Fibroblast of skin of right biceps (primary cell): Measurements from ENCODE around the gene DYSF.
"Not testable (repeated sequence)": the region's sequence is repeated elsewhere in the genome, so short reads cannot be mapped to it uniquely, and the experiment has no call there.

ENCODE experiments used
- DNase-seq: peaks from one replicate; pipeline ENCODE4 v3.0.0-alpha.2; 2013

DYSF gene

DNA sequence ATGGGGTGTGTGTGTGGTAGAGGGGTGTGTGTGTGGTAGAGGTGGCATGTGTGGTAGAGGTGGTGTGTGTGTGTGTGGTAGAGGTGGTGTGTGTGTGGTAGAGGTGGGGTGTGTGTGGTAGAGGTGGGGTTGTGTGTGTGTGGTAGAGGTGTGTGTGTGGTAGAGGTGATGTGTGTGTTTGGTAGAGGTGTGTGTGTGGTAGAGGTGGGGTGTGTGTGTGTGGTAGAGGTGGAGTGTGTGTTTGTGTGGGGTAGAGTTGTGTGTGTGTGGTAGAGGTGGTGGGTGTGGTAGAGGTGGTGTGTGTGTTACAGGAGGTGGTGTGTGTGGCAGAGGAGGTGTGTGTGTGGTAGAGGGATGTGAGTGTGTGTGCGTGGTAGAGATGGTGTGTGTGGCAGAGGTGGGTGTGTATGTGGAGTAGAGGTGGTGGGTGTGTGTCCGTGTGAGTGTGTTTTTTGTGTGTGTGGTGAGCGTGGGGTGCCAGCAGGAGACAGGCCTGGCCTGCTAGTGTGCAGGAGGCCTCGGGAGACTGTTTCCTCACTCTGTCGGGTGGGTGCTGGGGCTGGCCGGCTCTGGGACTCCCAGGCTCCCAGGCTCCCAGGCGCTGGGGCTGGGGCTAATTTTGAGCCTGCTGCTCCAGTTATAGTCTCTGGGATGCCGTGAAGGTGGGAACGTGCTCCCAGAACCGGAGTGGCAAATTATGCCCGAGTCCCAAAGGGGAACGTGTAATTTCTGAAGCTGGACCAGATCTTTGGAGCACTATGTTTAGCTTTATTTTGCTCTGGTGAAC, 165.2 kb downstream of the DYSF start:
- no peak for DNase-seq

DNA sequence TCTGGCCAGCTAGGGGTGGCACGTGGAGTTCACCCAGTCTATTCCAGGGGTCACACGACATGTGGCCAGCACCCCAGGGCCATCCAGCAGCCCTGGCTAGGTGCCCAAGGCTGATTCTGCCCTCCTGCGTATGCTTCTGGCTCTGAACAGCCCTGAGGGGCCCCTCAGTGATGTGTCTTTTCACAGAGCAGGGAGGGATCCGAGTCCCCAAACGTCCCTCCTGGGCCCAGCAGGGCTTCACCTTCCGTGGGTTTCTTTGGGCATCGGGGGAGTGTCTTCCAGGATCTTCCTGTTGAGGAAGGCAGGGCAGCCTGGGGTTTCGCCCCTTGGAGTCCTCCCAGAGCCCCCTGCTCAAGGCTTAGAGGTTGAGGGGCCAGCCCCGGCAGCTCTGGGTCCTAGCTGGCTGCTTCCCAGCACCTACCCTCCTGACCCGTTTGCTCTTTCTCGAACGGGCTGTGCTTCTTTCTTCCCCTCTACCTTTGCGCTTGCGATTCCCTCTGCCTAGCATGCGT, 165.9 kb downstream of the DYSF start:
- no peak for DNase-seq

DNA sequence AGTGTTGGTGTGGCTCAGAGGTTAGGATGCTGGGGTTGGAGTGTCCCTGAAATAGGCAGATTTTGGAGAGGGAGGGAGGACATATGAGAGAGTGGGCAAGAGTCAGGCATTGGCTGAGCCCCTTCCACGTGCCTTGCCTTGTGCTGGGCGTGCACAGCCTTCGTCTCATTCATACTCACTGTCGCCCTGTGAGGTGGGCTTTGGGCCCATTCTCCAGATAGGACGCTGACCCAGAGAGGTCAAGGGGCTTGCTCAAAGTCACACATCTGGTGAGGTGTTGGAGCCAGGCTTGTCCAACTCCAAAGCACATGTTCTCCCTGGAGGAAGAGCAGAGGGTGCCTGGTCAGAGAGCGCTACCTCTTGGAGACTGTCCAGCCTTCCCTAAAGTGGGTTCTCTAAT, 166.8 kb downstream of the DYSF start:
- no peak for DNase-seq

DNA sequence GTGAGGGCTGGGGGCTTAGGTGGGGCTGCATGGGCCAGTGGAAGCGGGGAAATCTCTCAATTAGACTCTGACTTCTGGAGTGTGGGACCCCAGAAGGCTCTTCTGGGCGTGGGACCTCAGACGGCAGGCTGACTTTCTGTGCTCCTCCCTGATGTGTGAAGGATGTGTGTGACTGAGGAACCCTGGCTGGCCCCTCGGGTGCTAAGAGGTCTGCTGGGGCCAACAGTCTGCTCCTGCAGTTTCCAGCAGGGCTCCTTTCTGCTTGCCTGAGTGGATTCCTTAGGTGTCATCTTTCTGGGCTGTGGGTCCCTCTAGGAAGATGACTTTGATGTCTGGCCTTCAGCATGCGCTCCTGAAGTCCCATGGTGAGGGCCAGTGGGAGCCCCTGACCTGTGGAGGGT, 167.5 kb downstream of the DYSF start:
- DNase-seq, result no peak

DNA sequence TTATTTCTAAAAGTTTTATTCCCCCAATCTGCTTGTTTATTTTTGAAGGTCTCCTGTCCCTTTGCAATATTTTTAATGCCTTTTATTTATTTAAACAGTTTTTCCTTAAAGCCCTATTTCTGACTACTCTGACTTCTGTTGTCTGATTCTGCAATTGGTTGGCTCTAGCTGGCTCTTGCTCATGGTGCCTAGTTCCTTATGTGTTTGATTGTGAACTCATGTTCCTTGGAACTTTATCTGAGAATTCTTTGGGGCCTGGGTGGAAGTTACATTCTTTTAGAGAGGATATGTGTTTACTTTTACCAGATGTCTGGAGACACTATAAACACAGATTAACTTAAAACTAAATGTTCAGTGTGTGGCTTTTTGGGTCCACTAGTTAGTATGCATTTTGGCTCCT, 175.9 kb downstream of the DYSF start:
- no peak for DNase-seq

DNA sequence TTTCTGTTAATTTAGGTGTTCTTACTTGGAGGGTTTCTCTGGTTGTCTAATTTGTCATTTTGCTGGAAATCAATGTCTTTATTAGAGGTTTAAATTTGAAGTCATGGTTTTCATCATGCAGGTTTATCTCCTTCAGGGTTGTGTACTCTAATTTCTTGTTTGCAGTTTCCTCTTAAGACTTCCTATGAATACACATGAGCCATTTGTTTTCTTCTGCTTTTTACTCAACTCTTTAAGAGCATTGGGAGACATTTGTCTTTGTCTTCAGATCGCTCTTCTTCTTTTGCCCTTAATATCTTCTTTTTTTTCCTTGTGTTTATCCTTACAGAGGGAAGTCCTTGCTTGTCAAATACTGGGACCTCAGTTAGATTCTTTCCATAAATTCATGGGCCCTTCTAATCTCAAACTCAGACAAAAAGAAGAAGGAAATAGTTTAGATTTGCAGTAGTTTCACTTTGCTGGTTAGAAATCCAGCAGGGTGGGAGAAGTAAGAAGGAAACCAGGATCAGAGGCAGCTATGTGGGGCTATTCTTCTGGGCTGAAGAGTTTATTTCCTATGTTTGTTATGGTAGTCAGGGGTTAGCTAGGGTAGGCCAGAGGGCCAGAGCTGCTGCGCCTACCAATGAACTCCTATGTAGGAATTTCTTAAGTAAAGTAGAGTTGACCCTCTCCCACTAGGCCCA, 176.6 kb downstream of the DYSF start:
- DNase-seq, result no peak

DNA sequence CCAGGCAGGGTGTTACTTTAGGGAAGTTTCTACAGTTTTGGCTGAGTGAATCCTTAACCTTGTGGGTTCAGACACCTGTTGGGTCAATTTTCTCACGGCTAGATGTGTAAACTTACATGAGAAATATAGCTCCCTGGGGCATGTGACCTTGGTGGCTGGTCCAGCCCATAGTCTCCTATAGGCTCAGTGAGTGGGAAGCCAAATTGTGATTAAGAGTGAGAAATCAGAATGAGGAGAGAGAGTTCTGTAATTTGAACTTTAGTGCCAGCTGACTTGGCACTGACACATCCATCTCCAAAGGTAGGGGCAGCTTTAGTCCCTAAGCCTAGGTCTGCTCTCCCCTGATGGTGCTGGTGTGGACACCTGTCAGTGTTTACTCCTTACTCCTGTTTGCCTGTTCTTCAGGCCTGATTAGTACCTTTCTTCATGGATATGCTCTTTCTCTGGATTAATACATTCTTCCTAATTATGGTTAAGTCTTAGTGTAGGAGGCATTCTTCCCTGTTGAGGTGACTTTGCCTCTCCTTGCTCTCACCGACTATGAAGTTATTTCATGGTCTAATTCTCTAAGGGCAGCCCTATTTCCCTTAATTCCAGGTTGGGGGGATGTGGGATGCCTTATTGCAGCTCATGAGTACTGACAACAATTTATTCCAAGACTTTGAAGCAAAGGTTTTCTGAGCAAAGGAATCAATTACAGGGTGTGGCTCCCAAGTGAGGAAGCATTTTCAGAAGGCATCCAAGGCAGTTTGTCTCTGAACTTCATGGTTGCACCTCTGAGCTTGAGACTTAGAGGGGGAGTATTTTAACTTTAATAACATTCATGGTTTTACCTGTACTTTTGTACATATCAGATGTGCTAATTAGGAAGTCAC, 177.3 kb downstream of the DYSF start:
- no peak for DNase-seq

DNA sequence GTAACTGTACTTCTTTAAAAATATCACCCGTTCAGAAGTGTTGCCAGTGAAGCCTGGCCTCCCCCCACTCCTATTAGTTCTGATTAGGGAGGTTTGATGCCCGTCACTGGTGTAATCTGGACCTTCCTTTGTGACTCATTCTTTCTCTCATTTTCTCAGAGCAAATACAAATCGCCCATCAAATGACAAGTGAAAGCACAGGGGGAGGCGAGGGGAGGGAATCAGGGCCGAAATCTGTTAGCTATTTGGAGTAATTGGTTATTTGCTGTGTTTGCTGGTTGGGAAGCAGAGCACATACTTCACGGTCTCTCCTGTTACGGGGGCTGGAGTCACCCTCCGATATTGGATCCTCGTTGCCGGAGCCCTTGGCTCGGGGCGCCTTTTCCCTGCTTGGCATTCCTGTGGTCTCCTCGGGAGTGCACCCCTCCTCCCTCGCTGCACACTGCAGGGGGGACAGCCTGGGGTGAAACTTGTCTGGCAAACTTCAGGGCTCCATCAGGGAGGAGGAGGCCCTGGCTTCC, 178.1 kb downstream of the DYSF start:
- DNase-seq, result peak; percentile 91

DNA sequence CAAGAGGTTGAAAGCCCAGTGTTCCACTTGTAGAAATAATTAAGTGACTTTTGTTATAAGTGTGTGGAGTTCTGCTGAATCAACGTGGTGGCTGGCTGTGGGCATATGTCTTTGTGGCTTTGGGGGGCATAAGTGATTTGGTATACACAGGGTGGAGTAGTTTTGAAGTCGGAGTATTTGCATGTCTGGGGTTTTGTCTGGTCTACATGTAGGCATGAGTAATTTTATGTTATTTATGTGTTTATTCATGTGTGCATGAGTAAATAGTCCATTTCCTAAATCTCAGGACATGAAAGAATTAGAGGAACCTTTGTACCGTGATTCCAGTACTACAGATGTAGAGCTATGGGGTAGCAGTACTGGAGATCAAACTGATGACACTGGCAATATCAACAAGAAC, 179.7 kb downstream of the DYSF start:
- DNase-seq, result no peak

DNA sequence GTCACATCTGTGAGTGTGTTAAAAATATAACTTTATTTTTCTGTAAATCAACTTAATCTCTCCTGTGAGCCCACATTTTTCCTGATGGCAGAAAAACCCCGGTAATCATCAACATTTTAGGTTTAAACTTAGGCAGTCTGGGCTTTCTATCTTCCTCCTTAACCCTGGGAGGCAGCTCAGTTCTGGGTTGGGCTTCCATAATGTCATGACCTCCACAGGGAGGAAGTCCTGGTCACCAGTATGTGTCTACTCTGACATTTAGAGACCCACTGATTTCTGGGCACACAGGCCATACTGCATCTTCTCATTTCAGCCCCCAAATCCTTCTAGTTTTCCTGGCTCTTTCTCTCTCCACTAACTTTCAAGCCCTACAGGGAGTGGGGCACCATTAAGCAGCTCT, 181.2 kb downstream of the DYSF start:
- DNase-seq, result no peak

DNA sequence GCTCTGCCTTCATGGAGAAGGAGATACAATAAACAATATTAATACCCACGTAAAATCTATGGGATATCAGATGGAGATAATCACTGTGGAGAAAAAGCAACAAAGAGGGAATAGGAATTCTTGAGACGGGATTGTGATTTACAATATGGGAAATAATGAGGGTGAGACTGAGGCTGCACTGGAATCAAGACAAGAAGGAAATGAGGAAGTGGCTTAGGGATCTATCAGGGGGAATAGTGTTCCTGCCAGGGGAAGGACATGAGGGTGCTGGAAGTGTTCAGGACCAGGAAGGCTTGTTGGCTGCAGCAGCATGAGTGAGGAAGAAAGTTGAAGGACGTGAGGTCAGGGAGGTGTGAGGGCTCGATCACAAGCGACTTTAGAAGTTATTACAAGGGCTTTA, 182.4 kb downstream of the DYSF start:
- DNase-seq, result no peak

DNA sequence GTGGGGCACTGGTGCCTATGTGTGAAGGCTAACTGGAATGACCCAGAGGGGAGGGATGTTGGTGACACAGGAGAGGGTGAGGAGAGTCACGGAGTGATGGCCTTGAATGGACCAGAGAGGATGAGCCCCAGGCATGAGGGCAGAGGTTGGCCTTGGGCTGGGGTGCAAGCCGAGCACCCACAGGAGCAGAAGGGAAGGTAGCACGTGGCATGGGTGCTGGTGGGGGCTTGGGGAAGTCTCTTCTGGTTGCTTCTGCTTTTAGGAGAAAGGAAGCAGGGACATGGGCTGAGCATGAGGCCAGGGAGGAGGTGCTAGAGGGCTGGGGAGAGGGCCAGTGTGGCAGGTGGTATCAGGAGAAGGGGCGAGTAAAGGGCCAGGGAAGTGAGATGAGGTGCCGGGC, 183.8 kb downstream of the DYSF start:
- no peak for DNase-seq

DNA sequence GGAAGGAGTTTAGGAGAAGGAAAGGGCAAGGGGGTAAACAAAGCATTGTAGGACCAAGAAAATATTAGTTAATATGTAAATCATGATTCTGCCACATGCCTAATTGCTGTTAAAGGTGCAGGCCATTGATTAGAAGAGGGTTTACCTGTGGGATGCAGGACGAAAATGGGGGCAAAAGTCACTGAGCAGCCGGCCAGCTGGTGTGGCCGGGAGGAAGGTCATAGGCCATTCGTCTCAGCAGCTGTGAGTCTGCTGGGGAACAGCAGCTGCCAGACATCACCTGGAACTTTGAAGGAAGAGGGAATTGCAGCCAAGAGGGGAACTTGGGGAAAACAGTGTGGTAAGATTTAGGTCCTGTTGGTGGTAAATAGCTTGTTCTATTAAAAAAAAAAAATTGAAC, 184.4 kb downstream of the DYSF start:
- no peak for DNase-seq

DNA sequence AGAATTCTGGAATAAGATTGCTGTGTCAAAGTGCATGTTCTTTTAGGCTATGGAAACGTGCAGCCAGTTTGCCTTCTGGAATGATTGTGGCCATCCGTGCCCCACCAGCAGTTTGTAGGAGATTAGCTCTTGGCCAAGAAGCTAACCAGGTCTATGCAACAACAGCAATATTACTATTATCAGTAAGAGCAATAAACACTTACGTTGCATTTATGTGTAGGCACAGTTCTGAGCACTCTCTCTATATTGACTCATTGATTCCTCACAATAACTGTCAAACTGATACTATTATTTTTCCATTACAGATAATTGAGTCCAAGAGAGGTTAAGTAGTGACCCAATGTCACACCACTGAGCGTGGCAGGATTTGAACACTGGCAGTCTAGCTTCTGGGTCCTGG, 186.4 kb downstream of the DYSF start:
- DNase-seq, result no peak

DNA sequence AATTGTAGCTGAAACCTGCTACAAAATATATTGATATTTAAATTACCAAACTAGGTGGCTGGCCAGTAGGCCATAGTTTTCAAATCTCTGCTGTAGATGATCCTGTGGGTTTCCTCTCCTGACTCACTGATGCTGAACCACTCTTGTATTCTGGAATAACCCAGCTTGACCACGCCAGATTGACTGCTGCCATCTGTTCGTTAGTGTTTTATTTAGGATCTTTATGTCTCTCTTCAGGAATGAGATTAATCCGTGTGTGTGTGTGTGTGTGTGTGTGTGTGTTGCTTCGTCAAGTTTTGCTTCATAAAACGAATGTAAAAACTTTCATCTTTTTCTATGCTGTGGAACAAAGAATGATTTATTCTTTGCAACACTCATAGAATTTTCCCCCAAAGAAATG, 187.1 kb downstream of the DYSF start:
- no peak for DNase-seq

DNA sequence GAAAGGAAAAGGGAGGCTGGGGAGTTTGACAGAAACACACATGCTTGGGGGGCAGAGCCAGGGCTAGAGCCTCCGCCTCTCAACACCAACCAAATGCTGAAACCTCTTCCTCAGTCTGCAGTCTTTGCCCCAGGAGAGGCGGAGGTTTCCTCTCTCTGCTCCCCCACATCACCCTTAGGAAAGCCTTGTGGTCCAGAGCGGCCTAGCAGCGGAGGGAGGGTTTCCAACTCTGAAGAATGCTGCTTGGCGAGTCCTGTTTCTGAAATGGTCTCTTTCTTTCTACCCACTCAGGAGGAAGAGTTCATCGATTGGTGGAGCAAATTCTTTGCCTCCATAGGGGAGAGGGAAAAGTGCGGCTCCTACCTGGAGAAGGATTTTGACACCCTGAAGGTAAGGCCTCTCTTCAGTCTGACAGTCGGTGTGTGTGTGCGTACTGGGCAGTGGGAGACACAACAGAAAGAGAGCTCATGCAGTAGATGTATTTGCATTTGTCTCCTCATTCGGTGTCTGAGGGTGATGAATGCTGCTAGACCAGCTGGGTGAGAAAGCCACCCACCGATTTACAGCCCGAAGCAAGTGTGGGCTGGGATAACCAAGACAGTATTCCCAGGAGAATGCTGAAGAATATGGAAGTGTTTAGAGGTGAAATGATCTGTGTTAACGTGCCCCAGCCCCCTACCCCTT, 190.5 kb downstream of the DYSF start:
- no peak for DNase-seq

DNA sequence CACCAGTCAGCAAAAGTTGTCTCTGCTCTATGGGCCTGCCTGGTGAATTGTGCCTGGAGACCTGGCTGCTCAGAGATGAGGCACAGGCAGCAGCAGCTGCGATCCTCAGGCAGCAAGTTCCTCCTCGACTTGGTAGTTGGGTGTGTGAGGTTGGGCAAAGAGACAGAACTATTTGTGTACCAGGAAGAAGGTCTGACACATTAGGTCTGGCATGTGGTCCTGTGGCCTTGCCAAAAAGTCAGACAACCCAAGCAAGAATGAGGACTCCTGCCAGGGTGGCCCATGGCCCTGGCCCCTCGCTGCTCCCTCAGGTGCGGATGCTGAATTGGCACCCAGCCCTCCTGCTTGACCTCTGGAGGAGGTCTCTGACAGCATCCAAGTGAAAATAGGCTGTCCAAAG, 192.7 kb downstream of the DYSF start:
- DNase-seq, result peak; percentile 47

DNA sequence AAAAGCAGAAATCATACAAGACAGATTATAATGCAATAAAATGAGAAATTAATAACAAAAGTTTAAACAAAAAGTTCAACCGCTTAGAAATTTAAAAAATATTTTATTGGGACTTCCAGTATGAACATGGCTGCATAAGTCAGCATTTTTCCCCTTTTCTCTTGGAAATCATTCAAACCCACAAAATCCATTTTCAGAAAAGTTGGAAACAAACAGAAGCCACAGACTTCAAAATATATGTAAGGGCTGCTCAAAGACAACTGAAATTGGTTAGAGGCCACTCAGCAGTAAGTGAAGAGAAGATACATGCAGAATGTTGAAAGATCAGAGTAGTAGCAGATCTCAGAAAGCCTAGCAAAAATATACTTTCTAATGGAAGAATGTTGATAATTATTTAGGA, 194.0 kb downstream of the DYSF start:
- peak; percentile 52 for DNase-seq

DNA sequence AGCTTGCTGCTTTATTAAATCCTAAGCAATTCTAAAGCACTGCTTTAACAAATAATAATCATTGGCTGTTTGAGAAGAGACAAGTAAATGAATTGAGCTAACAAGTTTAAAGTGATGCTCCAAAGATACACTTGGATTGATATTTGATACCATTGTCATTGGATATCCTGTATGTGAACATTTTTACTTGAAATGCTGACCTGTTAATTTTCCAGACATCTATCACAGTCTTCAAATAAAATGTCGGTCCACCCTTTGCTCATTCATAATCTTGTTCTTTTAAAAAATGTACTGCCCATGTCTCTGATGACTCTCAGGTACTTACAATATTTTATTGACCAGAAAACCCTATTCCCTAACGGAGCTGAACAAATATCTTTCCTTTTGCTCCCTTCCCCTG, 202.1 kb downstream of the DYSF start:
- no peak for DNase-seq

DNA sequence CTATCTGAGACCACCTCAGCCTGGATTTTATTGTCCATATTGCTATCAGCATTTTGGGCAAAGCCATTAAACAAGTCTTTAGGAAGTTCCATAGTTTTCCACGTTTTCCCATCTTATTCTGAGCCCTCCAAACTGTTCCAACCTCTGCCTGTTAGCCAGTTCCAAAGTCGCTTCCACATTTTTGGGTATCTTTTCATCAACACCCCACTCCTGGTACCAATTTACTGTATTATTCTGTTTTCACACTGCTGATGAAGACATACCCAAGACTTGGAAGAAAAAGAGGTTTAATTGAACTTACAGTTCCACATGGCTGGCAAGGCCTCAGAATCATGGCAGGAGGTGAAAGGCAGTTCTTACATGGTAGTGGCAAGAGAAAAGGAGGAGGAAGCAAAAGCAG, 204.9 kb downstream of the DYSF start:
- DNase-seq, result not testable (repeated sequence)

DNA sequence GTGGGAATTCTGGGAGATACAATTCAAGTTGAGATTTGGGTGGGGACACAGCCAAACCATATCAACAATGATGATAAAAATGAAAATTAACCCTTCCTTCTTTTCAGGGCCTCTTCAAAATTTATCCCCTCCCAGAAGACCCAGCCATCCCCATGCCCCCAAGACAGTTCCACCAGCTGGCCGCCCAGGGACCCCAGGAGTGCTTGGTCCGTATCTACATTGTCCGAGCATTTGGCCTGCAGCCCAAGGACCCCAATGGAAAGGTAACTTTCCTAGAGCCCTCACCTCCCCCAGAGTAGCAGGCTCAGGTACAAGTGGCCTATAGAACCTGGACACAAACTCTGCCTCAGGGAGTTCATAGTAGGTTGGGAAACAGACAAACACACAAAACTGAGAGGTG, 205.4 kb downstream of the DYSF start:
- no peak for DNase-seq

DNA sequence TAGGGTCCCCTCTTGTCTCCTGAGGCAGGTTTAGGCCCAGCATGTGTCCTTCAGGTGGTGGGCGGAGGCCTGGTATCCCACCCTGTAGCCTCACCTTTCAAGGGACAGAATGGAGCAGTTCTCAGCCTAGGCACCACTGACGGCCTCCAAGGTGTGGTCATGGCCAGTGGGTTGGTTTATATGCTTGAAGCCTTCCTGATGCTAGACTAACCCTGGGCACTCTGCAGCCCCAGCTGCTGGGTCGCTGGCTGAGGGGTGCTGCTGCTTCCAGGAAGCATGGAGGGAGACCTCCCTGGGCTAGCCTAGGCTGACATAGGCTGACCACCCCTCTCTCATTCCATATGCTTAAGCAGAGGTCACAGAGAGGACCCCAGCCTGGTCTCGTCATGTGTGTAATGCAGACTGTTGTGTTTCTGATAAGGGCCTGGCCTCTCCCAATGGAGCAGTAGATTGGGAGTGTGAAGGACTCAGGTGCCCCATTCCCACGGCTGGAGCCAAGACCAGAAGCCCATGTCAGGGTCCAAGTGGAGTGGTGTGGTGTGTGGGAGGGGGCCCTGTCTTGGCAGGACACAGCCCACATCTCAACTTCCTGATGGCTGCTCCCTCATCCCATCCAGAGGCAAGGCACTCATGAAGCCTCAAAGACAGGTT, 206.6 kb downstream of the DYSF start:
- no peak for DNase-seq
